ENCODE results near the gene UNC50.

- TF ChIP-seq CTCF (IDR thresholded peaks at IDR 0.05): no peak
- TF ChIP-seq POLR2A (IDR thresholded peaks at IDR 0.05): no peak
- TF ChIP-seq EP300 (IDR thresholded peaks at IDR 0.05): no peak
These were observed 35.7 kb upstream of the UNC50 start for GRCh38 chr2:98572676-98573075.

Measured in sigmoid colon (tissue), 4 donors.